Prostate gland (tissue), 2 donors: Measurements from ENCODE around the gene DEF6. TPM values are rescaled to one million over a fixed set of nuclear protein-coding genes. Genes with fewer than 3 reads are reported as not detected.

Experiments
- DNase-seq: peaks from one replicate; pipeline ENCODE4 v3.0.0-alpha.2; 2019; ENCODE audit warnings: low spot score
- H3K27ac ChIP-seq, 2 donors: fragments of 200-600 bp; sonication (generic); 2 replicates each; pipeline ENCODE4 v1.5.1; 2017 to 2019
- H3K27me3 ChIP-seq: fragments of 200-600 bp; sonication (generic); replicated peaks from 2 replicates; pipeline ENCODE4 v1.5.1; 2019; ENCODE audit not compliant: insufficient read depth
- H3K36me3 ChIP-seq, 2 donors: fragments of 200-600 bp; sonication (generic); 1 replicate in 1 of 2; 2 replicates in 1 of 2; pipeline versions ENCODE4 v1.5.1 to v1.8.1; 2017 to 2019
- H3K4me1 ChIP-seq: fragments of 200-600 bp; sonication (generic); replicated peaks from 2 replicates; pipeline ENCODE4 v1.5.1; 2019
- H3K4me3 ChIP-seq, 2 donors: fragments of 200-600 bp; sonication (generic); 2 replicates each; pipeline ENCODE4 v1.5.1; 2017 to 2019
- H3K9me3 ChIP-seq: fragments of 200-600 bp; sonication (generic); 2 replicates; pipeline ENCODE4 v1.5.1; 2017
- POLR2A ChIP-seq: fragments of 450-650 bp; IDR thresholded peaks from one replicate; pipeline ENCODE4 v1.6.1; 2016; ENCODE audit warnings: antibody characterized with exemption, mild to moderate bottlenecking
- POLR2AphosphoS5 ChIP-seq: sonication (generic); formaldehyde crosslinking; IDR thresholded peaks from one replicate; pipeline ENCODE4 v1.6.1; 2017; ENCODE audit warnings: antibody characterized with exemption
- WGBS: methylation state at CpG from one replicate; pipeline ENCODE4 v1.1.5; 2018; 5-methylcytosine and 5-hydroxymethylcytosine counted together
- intact Hi-C: fragments of 100-400 bp; cut with DNase I; formaldehyde crosslinking; loops from one replicate; pipeline ENCODE4 v1.14.2; 2022
- total RNA-seq, 2 donors: library from RNA; depleted of rRNA; stranded (reverse); fragments of >200 nt; gene quantifications; one replicate each; pipeline ENCODE4 v1.1.0, GENCODE V29; 2016
- TF ChIP-seq, protein P1 (sequence below), 4 experiments: fragments of 200-600 bp in 2 of 4; fragments of 450-650 bp in 2 of 4; sonication (generic) in 2 of 4; IDR thresholded peaks; 1 replicate in 3 of 4; 2 replicates in 1 of 4; pipeline ENCODE4 v1.5.1; 2016 to 2019; ENCODE audit warnings: antibody characterized with exemption in 4 of 4, mild to moderate bottlenecking in 2 of 4, moderate library complexity in 2 of 4

The DEF6 gene
- total RNA-seq, 2 donors from 2014 or later: 20.2 to 33.4 TPM

- no peak for DNase-seq
- no peaks in the 10 kb centered on the region for H3K27me3 ChIP-seq
- no peak overlapping the region for H3K27ac ChIP-seq
- TF ChIP-seq POLR2A (no peak), POLR2AphosphoS5 (no peak)
- TF ChIP-seq, protein P1, sequence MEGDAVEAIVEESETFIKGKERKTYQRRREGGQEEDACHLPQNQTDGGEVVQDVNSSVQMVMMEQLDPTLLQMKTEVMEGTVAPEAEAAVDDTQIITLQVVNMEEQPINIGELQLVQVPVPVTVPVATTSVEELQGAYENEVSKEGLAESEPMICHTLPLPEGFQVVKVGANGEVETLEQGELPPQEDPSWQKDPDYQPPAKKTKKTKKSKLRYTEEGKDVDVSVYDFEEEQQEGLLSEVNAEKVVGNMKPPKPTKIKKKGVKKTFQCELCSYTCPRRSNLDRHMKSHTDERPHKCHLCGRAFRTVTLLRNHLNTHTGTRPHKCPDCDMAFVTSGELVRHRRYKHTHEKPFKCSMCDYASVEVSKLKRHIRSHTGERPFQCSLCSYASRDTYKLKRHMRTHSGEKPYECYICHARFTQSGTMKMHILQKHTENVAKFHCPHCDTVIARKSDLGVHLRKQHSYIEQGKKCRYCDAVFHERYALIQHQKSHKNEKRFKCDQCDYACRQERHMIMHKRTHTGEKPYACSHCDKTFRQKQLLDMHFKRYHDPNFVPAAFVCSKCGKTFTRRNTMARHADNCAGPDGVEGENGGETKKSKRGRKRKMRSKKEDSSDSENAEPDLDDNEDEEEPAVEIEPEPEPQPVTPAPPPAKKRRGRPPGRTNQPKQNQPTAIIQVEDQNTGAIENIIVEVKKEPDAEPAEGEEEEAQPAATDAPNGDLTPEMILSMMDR (IDR thresholded peaks at IDR 0.05): no peak
- H3K9me3 ChIP-seq: no peaks in the 10 kb centered on the region
- intact Hi-C loops: no loop called here
- no peaks in the 10 kb centered on the region for H3K4me1 ChIP-seq
- 83% methylated on average over 5 of the region's 5 CpGs for WGBS
- no peaks in the 10 kb centered on the region for H3K36me3 ChIP-seq
- H3K4me3 ChIP-seq: no peak overlapping the region
These were observed 70.0 kb downstream of the DEF6 start for GRCh38 chr6:35367646-35368037.

DNA sequence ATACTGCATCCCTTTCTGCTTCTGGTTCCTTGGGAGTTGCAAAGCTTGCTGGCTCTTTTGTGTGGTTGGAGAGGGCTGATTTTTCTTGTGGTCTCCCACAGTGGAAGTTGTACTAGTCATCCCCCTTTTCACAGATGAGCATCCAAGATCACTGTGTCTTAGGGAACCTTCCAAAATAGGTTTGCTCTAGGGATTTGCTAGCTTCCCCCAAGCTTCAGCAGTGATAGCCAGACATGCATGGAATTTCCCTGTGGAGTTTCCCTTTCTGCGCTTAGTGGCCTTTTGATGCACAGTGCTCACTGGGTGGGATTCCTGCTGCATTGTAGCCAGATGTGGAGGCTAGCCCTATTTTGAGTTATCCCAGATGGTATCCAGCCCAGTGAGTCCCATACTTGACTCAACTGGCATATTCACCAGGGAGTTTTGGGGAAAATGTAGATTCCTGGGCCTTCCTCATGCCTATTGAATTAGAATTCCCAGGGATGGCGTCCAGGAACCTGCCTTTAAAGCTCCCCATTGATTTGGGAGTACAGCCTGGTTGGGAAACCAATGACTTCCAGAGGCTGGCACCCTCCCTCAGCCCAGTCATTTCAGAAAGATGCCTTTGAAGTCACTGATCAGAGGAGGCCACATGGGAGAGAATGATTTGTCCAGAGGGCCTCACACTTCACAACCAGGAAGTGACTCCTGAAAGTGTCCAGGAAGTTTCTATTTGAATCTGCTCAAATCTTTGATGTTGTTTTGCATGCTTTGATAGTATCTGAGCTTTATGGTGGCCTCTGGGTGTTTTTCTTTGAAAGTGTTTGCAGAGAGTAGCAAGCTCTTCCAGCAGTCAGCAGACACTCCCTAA is 70.6 kb downstream of the DEF6 start:
- intact Hi-C loops: no loop called here
- Histone ChIP-seq H3K27me3 (no peaks in the 10 kb centered on the region), H3K27ac (no peak overlapping the region), H3K9me3 (no peaks in the 10 kb centered on the region), H3K4me3 (no peak overlapping the region), H3K36me3 (no peaks in the 10 kb centered on the region), H3K4me1 (no peaks in the 10 kb centered on the region)
- 65% methylated on average over 2 of the region's 2 CpGs for WGBS
- TF ChIP-seq POLR2AphosphoS5: peak; percentile 67
- TF ChIP-seq, protein P1 (IDR thresholded peaks at IDR 0.05): no peak
- DNase-seq: peak; percentile 10

DNA sequence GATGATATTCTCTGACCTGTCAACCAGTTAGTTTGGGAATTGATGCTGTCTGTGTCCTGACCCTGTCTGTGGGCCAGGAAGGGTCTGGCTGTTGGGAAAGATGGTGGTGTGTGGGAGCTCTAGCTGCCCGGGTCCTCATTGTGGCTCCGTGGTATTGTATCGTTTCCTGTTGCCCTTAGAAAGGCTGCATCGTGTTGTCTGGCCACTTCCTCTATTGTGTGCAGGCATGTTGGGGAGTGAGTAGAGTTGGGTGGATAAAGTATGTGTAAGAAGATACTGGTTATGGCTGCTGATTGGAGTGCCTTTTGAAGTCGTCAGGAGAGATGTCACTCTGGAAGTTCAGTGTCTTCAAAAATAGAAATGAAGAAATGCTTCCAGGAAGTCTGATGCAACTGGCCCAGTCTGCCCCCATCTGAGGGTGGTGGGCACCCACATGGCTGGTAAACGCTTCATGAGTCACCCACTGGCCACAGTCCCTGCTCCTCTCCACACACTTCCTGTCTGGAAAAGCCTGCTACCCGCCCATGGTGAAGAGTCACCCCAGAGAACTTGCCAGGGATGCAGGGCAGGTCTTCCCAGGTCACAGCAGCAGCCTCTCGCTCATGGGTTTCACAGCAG is 72.6 kb downstream of the DEF6 start:
- no peak overlapping the region for H3K27ac ChIP-seq
- H3K27me3 ChIP-seq: no peaks in the 10 kb centered on the region
- no peaks in the 10 kb centered on the region for H3K4me1 ChIP-seq
- no peaks in the 10 kb centered on the region for H3K9me3 ChIP-seq
- H3K4me3 ChIP-seq: no peak overlapping the region
- no peak for DNase-seq
- TF ChIP-seq POLR2A (no peak), POLR2AphosphoS5 (no peak)
- TF ChIP-seq, protein P1 (IDR thresholded peaks at IDR 0.05): no peak
- WGBS: 62% methylated on average over 8 of the region's 8 CpGs
- intact Hi-C loops: no loop called here
- H3K36me3 ChIP-seq: no peaks in the 10 kb centered on the region

DNA sequence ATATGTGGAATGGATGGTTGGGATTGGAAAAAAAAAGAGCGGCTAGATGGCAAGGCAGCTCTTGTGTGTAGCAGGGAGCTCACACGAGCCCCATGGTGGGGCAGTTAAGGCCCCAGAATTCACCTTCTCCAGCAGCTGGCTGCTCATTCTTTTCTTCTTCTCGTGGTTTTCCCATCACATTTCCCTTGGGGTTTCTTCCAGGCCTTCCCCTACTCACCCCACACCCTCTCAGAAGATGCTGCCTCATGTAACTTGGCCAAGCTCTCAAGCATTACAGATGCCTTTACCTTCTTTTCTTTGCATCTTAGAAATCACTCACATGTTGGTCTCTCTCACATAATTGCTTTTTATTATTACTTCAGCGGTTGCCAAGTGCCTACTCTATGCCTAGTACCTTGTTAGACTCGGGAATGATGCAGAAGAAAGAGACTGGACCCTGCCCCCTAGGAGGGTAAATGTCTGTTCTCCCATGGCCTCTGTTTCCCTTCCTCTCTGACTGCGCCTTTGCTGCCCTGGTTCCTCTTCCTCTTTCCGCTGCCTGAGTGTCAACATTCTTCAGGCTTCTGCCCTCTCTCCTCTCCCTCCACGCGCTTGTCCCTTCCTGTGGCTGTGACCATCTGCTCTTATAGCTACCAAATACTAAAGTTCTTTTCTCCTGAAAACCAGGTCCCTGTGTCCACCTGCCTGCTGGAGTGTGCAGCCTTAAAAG is 73.3 kb downstream of the DEF6 start:
- Histone ChIP-seq H3K27ac (no peak overlapping the region), H3K36me3 (no peaks in the 10 kb centered on the region), H3K4me1 (no peaks in the 10 kb centered on the region), H3K4me3 (no peak overlapping the region), H3K27me3 (no peaks in the 10 kb centered on the region), H3K9me3 (no peaks in the 10 kb centered on the region)
- TF ChIP-seq, protein P1 (IDR thresholded peaks at IDR 0.05): no peak
- TF ChIP-seq POLR2AphosphoS5 (no peak), POLR2A (no peak)
- WGBS: 80% methylated on average over 9 of the region's 9 CpGs
- intact Hi-C loops: no loop called here
- no peak for DNase-seq

Other genes starting within 250 kb of the DEF6 start
- 10 to 100 TPM in 1 of 2 donors, under 1 TPM in 1; 0.87 to 33.3 TPM for gene TCP11, start 156.5 kb upstream of the DEF6 start, total RNA-seq
- 1 to 10 TPM; 2.0 to 3.4 TPM for gene SCUBE3, start 83.9 kb upstream of the DEF6 start, total RNA-seq
- gene ZNF76, start 38.1 kb upstream of the DEF6 start, total RNA-seq: 10 to 100 TPM; 39.5 to 75.5 TPM
- gene PPARD, start 44.7 kb downstream of the DEF6 start, total RNA-seq: 10 to 100 TPM; 21.2 to 24.1 TPM
- gene FANCE, start 154.5 kb downstream of the DEF6 start, total RNA-seq: 10 to 100 TPM in 1 of 2 donors, 1 to 10 TPM in 1; 7.5 to 14.0 TPM
- gene RPL10A, start 170.6 kb downstream of the DEF6 start, total RNA-seq: 1,000 to 10,000 TPM in 1 of 2 donors, 100 to 1,000 TPM in 1; 897 to 2,172 TPM
- 10 to 100 TPM; 34.1 to 41.1 TPM for gene TEAD3, start 199.3 kb downstream of the DEF6 start, total RNA-seq
- gene TULP1, start 215.1 kb downstream of the DEF6 start, total RNA-seq: under 1 TPM in 1 of 2 donors, not detected in 1; 0.27 TPM